GM21381 (cell line): Measurements from ENCODE around the gene GMCL1.
"Not testable (repeated sequence)": the region's sequence is repeated elsewhere in the genome, so short reads cannot be mapped to it uniquely, and the experiment has no call there.

Source experiments
- ATAC-seq: cut with Tn5 transposase; IDR thresholded peaks from one replicate; pipeline ENCODE4 v1.9.1; 2021; ENCODE audit warnings: mild to moderate bottlenecking, moderate library complexity; ENCODE audit not compliant: unreplicated experiment

The GMCL1 gene

GRCh38 chr2:69847068-69847828, 17.8 kb downstream of the GMCL1 start:
- ATAC-seq: no peak

GRCh38 chr2:69848186-69848790, 18.8 kb downstream of the GMCL1 start:
- no peak for ATAC-seq

- no peak for ATAC-seq
Measured at GRCh38 chr2:69858261-69858660, 28.8 kb downstream of the GMCL1 start.

- ATAC-seq: no peak
Measured at GRCh38 chr2:69863298-69863697, 33.8 kb downstream of the GMCL1 start.

- no peak for ATAC-seq
Measured at GRCh38 chr2:69888451-69888850, 59.0 kb downstream of the GMCL1 start.

- no peak for ATAC-seq
Measured at GRCh38 chr2:69889302-69889701, 59.8 kb downstream of the GMCL1 start.

GRCh38 chr2:69890881-69891280, 61.4 kb downstream of the GMCL1 start:
- no peak for ATAC-seq

- not testable (repeated sequence) for ATAC-seq
Measured at GRCh38 chr2:69892838-69893424, 63.5 kb downstream of the GMCL1 start.

GRCh38 chr2:69893684-69894551, 64.5 kb downstream of the GMCL1 start, which contains the start of gene SNRNP27:
Gene SNRNP27 (plus strand): TSS chr2:69893956. CDS start chr2:69893985, 29 bp downstream.
- peak; percentile 67 for ATAC-seq

GRCh38 chr2:69894737-69895136, 65.3 kb downstream of the GMCL1 start:
- ATAC-seq: not testable (repeated sequence)

GRCh38 chr2:69902213-69902922, 72.9 kb downstream of the GMCL1 start:
- ATAC-seq: no peak

GRCh38 chr2:69907216-69907615, 77.8 kb downstream of the GMCL1 start:
- ATAC-seq: no peak

GRCh38 chr2:69911985-69912563, 82.6 kb downstream of the GMCL1 start:
- ATAC-seq: no peak

GRCh38 chr2:69914164-69914949, 84.9 kb downstream of the GMCL1 start:
- peak; percentile 85 for ATAC-seq

- no peak for ATAC-seq
Measured at GRCh38 chr2:69914950-69915945, 85.8 kb downstream of the GMCL1 start, which contains the start of gene MXD1. Gene MXD1 (plus strand): TSS chr2:69915109. CDS start chr2:69915331, 222 bp downstream.

GRCh38 chr2:69916106-69916505, 86.6 kb downstream of the GMCL1 start:
- no peak for ATAC-seq

GRCh38 chr2:69917852-69918251, 88.4 kb downstream of the GMCL1 start:
- no peak for ATAC-seq

- ATAC-seq: no peak
Measured at GRCh38 chr2:69918401-69918800, 88.9 kb downstream of the GMCL1 start.
